GM06990 (cell line): ENCODE measurements around the gene SULT2A1.
"Not testable (repeated sequence)": the region's sequence is repeated elsewhere in the genome, so short reads cannot be mapped to it uniquely, and the experiment has no call there.

Source experiments
- DNase-seq: peaks from one replicate; pipeline ENCODE4 v3.0.0-alpha.2; 2011; ENCODE audit not compliant: insufficient read length; ENCODE audit errors: extremely low read depth
- H3K27me3 ChIP-seq: replicated peaks from 2 replicates; pipeline ENCODE4 v1.6.0; 2011; ENCODE audit warnings: low read length; ENCODE audit not compliant: control insufficient read depth, insufficient read depth
- H3K36me3 ChIP-seq: 2 replicates; pipeline ENCODE4 v1.5.1; 2011; ENCODE audit warnings: low read length; ENCODE audit not compliant: control insufficient read depth, insufficient read depth
- H3K4me3 ChIP-seq: replicated peaks from 2 replicates; pipeline ENCODE4 v1.5.1; 2011; ENCODE audit warnings: low read depth, mild to moderate bottlenecking, control low read depth, low read length
- CTCF ChIP-seq: IDR thresholded peaks from 2 replicates; pipeline ENCODE4 v1.5.1; 2011; ENCODE audit warnings: low read length, control low read depth, mild to moderate bottlenecking, inconsistent platforms; ENCODE audit not compliant: insufficient read depth, poor library complexity, severe bottlenecking

Gene SULT2A1

GRCh38 chr19:47865166-47865565 lies 20.9 kb downstream of the SULT2A1 start:
- H3K36me3 ChIP-seq: no peaks in the 10 kb centered on the region
- TF ChIP-seq CTCF: no peak

GRCh38 chr19:47863514-47863936 lies 22.6 kb downstream of the SULT2A1 start:
- Histone ChIP-seq H3K36me3 (no peaks in the 10 kb centered on the region), H3K27me3 (no peaks in the 10 kb centered on the region), H3K4me3 (no peak overlapping the region)
- TF ChIP-seq CTCF: peak; percentile 98
- peak; percentile 51 for DNase-seq

More at GRCh38 chr19:47865166-47865565, 20.9 kb downstream of the SULT2A1 start:
- no peak for DNase-seq
- H3K27me3 ChIP-seq: no peaks in the 10 kb centered on the region
- H3K4me3 ChIP-seq: no peak overlapping the region

- H3K27me3 ChIP-seq: no peaks in the 10 kb centered on the region
- no peaks in the 10 kb centered on the region for H3K36me3 ChIP-seq
- DNase-seq: no peak
- no peak overlapping the region for H3K4me3 ChIP-seq
- TF ChIP-seq CTCF: no peak
These were observed 24.5 kb downstream of the SULT2A1 start for GRCh38 chr19:47861630-47862029.

GRCh38 chr19:47860602-47861297 lies 25.4 kb downstream of the SULT2A1 start:
- Histone ChIP-seq H3K27me3 (no peaks in the 10 kb centered on the region), H3K36me3 (no peaks in the 10 kb centered on the region), H3K4me3 (no peak overlapping the region)
- no peak for TF ChIP-seq CTCF
- no peak for DNase-seq

GRCh38 chr19:47859838-47860237 lies 26.3 kb downstream of the SULT2A1 start:
- H3K27me3 ChIP-seq, H3K36me3 ChIP-seq, DNase-seq, H3K4me3 ChIP-seq: not testable (repeated sequence)

- H3K27me3 ChIP-seq, H3K4me3 ChIP-seq, DNase-seq, H3K36me3 ChIP-seq: not testable (repeated sequence)
These were observed 27.3 kb downstream of the SULT2A1 start, which contains the start of gene TPRX2 for GRCh38 chr19:47858646-47859285. Gene TPRX2 (plus strand): TSS chr19:47859235. CDS start chr19:47859247, 12 bp downstream.

- H3K36me3 ChIP-seq, H3K4me3 ChIP-seq, H3K27me3 ChIP-seq, DNase-seq: not testable (repeated sequence)
These were observed 27.9 kb downstream of the SULT2A1 start for GRCh38 chr19:47858231-47858630.
